Smooth muscle cell (in vitro differentiated cells): ENCODE data around the gene UBASH3A. TPM values are rescaled to one million over a fixed set of nuclear protein-coding genes. Genes with fewer than 3 reads are reported as not detected.
A peak's percentile ranks its signal among the peaks of the same experiment; 100 is the strongest.

ENCODE experiments used
- DNase-seq: peaks from one replicate; lab custom pipeline; 2025; ENCODE audit not compliant: unreplicated experiment; lab: John Stamatoyannopoulos, UW
- H2AFZ ChIP-seq: fragments of 200-600 bp; sonication (generic); 2 replicates; pipeline ENCODE4 v1.6.0; 2016; ENCODE audit warnings: antibody characterized with exemption, low read depth, mild to moderate bottlenecking
- H3F3A ChIP-seq: fragments of 200-600 bp; sonication (generic); 2 replicates; pipeline ENCODE4 v1.6.0; 2017; ENCODE audit warnings: antibody characterized with exemption, low read depth
- H3K27ac ChIP-seq: fragments of 200-600 bp; sonication (generic); 2 replicates; pipeline ENCODE4 v1.5.1; 2016; ENCODE audit warnings: low read depth, mild to moderate bottlenecking
- H3K27me3 ChIP-seq: fragments of 200-600 bp; sonication (generic); 2 replicates; pipeline ENCODE4 v1.6.1; 2016; ENCODE audit warnings: low read depth, mild to moderate bottlenecking
- H3K36me3 ChIP-seq: fragments of 200-600 bp; sonication (generic); 2 replicates; pipeline ENCODE4 v1.5.1; 2016; ENCODE audit warnings: low read depth
- H3K4me1 ChIP-seq: fragments of 200-600 bp; sonication (generic); 2 replicates; pipeline ENCODE4 v1.5.1; 2016; ENCODE audit warnings: low read depth
- H3K4me2 ChIP-seq: fragments of 200-600 bp; sonication (generic); 2 replicates; pipeline ENCODE4 v1.6.0; 2016; ENCODE audit warnings: mild to moderate bottlenecking
- H3K4me3 ChIP-seq: fragments of 200-600 bp; sonication (generic); 2 replicates; pipeline ENCODE4 v1.5.1; 2016; ENCODE audit warnings: mild to moderate bottlenecking
- H3K79me2 ChIP-seq: fragments of 200-600 bp; sonication (generic); 2 replicates; pipeline ENCODE4 v1.6.0; 2016; ENCODE audit warnings: low read depth, mild to moderate bottlenecking
- H3K9ac ChIP-seq: fragments of 200-600 bp; sonication (generic); 2 replicates; pipeline ENCODE4 v1.6.0; 2016; ENCODE audit warnings: low read depth
- H3K9me3 ChIP-seq: fragments of 200-600 bp; sonication (generic); replicated peaks from 2 replicates; pipeline ENCODE4 v1.5.1; 2016; ENCODE audit warnings: low read depth
- H4K20me1 ChIP-seq: fragments of 200-600 bp; sonication (generic); 2 replicates; pipeline ENCODE4 v1.6.0; 2016; ENCODE audit warnings: low read depth
- WGBS: methylation state at CpG from one replicate; pipeline ENCODE4 v1.1.7; 2016; ENCODE audit warnings: low lambda C conversion rate; 5-methylcytosine and 5-hydroxymethylcytosine counted together
- polyA plus RNA-seq: library from polyadenylated mRNA; unstranded; fragments of >200 nt; fragmentation: Nextera tagmentation; extraction: Ambion mirVana; gene quantifications from 2 replicates; pipeline ENCODE4 v1.2.1, GENCODE V29; 2016
- total RNA-seq: library from RNA; depleted of rRNA; stranded (reverse); fragments of >200 nt; gene quantifications from 2 replicates; pipeline ENCODE4 v1.2.3, GENCODE V29; 2014
- TF ChIP-seq, protein P1 (sequence below): fragments of 200-600 bp; sonication (generic); IDR thresholded peaks from 2 replicates; pipeline ENCODE4 v1.5.1; 2017; ENCODE audit warnings: borderline replicate concordance, mild to moderate bottlenecking, antibody characterized with exemption; ENCODE audit not compliant: insufficient read depth, poor library complexity, severe bottlenecking

UBASH3A gene
- total and polyA plus RNA-seq, 2 experiments from 2014 or later: not detected

DNA sequence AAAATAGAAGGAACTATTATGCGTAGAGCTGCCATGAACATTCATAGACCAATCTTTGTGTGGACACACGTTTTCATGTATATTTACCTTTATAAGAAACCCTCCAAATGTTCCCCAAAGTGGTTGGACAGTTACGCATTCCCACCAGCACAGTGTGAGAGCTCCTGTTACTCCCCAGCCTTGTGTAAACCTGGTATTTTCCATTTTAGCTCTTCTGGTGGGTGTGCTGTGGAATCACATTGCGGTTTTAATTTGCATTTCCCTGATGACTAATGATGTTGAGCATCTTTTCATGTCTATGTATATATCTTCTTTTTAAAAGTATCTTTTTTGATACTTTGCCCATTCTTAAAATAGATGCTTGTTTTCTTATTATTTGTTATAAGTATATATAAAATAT lies 3.2 kb upstream of the UBASH3A start:
- Histone ChIP-seq H3K9me3 (no peaks in the 10 kb centered on the region), H3K27ac (peak overlapping the region; percentile 89), H4K20me1 (no peaks in the 10 kb centered on the region), H3K27me3 (no peaks in the 10 kb centered on the region), H3K36me3 (no peaks in the 10 kb centered on the region), H2AFZ (no peak overlapping the region), H3F3A (no peaks in the 10 kb centered on the region), H3K9ac (peak overlapping the region; percentile 71), H3K4me1 (peaks cover 5% of the 10 kb centered on the region), H3K4me3 (no peak overlapping the region), H3K4me2 (peak overlapping the region; percentile 72), H3K79me2 (no peaks in the 10 kb centered on the region)
- TF ChIP-seq, protein P1, sequence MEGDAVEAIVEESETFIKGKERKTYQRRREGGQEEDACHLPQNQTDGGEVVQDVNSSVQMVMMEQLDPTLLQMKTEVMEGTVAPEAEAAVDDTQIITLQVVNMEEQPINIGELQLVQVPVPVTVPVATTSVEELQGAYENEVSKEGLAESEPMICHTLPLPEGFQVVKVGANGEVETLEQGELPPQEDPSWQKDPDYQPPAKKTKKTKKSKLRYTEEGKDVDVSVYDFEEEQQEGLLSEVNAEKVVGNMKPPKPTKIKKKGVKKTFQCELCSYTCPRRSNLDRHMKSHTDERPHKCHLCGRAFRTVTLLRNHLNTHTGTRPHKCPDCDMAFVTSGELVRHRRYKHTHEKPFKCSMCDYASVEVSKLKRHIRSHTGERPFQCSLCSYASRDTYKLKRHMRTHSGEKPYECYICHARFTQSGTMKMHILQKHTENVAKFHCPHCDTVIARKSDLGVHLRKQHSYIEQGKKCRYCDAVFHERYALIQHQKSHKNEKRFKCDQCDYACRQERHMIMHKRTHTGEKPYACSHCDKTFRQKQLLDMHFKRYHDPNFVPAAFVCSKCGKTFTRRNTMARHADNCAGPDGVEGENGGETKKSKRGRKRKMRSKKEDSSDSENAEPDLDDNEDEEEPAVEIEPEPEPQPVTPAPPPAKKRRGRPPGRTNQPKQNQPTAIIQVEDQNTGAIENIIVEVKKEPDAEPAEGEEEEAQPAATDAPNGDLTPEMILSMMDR: no peak
- no peak for DNase-seq
- WGBS: 56% methylated on average over 4 of the region's 4 CpGs

DNA sequence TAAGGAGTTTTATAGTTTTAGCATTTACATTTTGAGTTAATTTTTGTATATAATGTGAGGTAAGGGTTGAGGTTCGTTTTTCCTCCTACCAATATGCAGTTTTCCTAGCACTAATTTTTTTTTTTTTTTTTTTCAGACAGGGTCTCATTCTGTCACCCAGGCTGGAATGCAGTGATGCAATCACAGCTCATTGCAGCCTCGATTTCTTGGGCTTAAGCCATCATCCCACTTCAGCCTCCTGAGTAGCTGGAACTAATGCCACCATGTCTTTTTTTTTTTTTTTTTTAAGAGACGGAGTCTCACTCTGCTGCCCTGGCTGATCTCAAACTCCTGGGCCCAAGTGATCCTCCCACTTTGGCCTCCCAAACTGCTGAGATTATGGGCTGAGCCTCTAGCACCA lies 2.5 kb upstream of the UBASH3A start:
- H3K27ac ChIP-seq: peak overlapping the region; percentile 89
- H2AFZ ChIP-seq: no peak overlapping the region
- no peaks in the 10 kb centered on the region for H3K27me3 ChIP-seq
- DNase-seq: no peak
- no peaks in the 10 kb centered on the region for H3K36me3 ChIP-seq
- H3K4me2 ChIP-seq: peak overlapping the region; percentile 72
- H3K4me1 ChIP-seq: peaks cover 5% of the 10 kb centered on the region
- TF ChIP-seq, protein P1: no peak
- no peaks in the 10 kb centered on the region for H3K9me3 ChIP-seq
- no peaks in the 10 kb centered on the region for H3F3A ChIP-seq
- H3K79me2 ChIP-seq: no peaks in the 10 kb centered on the region
- H4K20me1 ChIP-seq: no peaks in the 10 kb centered on the region
- 35% methylated on average over 3 of the region's 3 CpGs for WGBS
- no peak overlapping the region for H3K4me3 ChIP-seq
- H3K9ac ChIP-seq: peak overlapping the region; percentile 71

DNA sequence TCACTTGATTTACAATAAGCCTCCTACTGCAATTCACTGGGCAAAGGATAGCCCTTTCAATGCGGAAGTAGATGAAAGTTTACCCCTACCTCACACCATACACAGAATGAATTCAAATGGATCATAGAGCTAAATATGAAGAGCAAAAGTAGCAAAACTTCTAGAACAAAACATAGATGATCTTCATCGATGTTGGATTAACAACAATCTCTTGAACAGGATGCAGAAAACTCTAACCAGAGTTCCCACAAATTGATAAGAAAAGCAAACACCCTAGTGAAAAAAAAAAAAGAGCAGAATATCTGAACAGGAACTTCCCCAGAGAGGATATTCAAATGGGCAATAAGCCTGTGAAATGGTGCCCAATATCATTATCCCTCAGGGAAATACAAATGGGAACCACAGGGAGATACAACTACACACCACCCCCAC lies 1.9 kb upstream of the UBASH3A start:
- H3K36me3 ChIP-seq: no peaks in the 10 kb centered on the region
- no peak overlapping the region for H2AFZ ChIP-seq
- no peaks in the 10 kb centered on the region for H4K20me1 ChIP-seq
- WGBS: 73% methylated on average over 2 of the region's 2 CpGs
- H3K4me2 ChIP-seq: peak overlapping the region; percentile 72
- H3K79me2 ChIP-seq: no peaks in the 10 kb centered on the region
- H3K9ac ChIP-seq: no peak overlapping the region
- peak overlapping the region; percentile 89 for H3K27ac ChIP-seq
- DNase-seq: no peak
- H3K9me3 ChIP-seq: no peaks in the 10 kb centered on the region
- H3K4me3 ChIP-seq: no peak overlapping the region
- TF ChIP-seq, protein P1: no peak
- H3F3A ChIP-seq: no peaks in the 10 kb centered on the region
- H3K27me3 ChIP-seq: no peaks in the 10 kb centered on the region
- peaks cover 5% of the 10 kb centered on the region for H3K4me1 ChIP-seq

GRCh38 chr21:42404539-42404938 lies 837 bp downstream of the UBASH3A start:
- WGBS: 90% methylated on average over 10 of the region's 10 CpGs

More at GRCh38 chr21:42404539-42404938, 837 bp downstream of the UBASH3A start:
- H3K27ac ChIP-seq: no peak overlapping the region
- H3K27me3 ChIP-seq: no peaks in the 10 kb centered on the region
- no peak overlapping the region for H3K4me2 ChIP-seq
- H3K9me3 ChIP-seq: no peaks in the 10 kb centered on the region
- TF ChIP-seq, protein P1: no peak
- no peak for DNase-seq
- H3K9ac ChIP-seq: no peak overlapping the region
- H3K36me3 ChIP-seq: no peaks in the 10 kb centered on the region
- no peak overlapping the region for H2AFZ ChIP-seq
- H3F3A ChIP-seq: no peaks in the 10 kb centered on the region
- H3K4me3 ChIP-seq: no peak overlapping the region
- H3K4me1 ChIP-seq: peaks cover 5% of the 10 kb centered on the region
- H3K79me2 ChIP-seq: no peaks in the 10 kb centered on the region
- H4K20me1 ChIP-seq: no peaks in the 10 kb centered on the region
